ENCODE measurements around the gene DNMBP.

DNA sequence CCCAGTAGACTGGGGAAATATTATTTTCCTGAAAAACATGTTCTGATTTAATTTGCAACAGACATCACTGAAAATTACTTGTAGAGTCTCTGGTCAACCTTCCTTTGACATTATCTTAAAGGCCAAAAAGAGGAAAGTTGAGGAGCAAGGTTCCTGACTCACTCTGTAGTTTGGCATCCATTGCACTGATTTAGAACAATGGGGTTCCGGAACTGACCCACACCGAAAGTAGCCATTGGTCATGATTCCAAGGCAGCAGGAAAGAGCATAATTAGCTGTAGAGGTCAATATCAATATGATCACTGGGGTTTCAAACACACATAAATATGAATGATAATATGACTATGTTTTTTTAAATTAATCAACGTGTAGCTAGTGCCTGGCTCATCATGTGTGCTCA lies 65.8 kb downstream of the DNMBP start:
- TF ChIP-seq, protein P1, sequence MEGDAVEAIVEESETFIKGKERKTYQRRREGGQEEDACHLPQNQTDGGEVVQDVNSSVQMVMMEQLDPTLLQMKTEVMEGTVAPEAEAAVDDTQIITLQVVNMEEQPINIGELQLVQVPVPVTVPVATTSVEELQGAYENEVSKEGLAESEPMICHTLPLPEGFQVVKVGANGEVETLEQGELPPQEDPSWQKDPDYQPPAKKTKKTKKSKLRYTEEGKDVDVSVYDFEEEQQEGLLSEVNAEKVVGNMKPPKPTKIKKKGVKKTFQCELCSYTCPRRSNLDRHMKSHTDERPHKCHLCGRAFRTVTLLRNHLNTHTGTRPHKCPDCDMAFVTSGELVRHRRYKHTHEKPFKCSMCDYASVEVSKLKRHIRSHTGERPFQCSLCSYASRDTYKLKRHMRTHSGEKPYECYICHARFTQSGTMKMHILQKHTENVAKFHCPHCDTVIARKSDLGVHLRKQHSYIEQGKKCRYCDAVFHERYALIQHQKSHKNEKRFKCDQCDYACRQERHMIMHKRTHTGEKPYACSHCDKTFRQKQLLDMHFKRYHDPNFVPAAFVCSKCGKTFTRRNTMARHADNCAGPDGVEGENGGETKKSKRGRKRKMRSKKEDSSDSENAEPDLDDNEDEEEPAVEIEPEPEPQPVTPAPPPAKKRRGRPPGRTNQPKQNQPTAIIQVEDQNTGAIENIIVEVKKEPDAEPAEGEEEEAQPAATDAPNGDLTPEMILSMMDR (conservative IDR thresholded peaks at IDR 0.05) = no peak
- no peak for TF ChIP-seq ZFX (IDR thresholded peaks at IDR 0.05)
